HG03097 (cell line): ENCODE measurements around the gene IGFBP5.

Source experiments
- ATAC-seq: cut with Tn5 transposase; IDR thresholded peaks from one replicate; pipeline ENCODE4 v1.9.1; 2021; ENCODE audit not compliant: unreplicated experiment, low FRiP score

The IGFBP5 gene

DNA sequence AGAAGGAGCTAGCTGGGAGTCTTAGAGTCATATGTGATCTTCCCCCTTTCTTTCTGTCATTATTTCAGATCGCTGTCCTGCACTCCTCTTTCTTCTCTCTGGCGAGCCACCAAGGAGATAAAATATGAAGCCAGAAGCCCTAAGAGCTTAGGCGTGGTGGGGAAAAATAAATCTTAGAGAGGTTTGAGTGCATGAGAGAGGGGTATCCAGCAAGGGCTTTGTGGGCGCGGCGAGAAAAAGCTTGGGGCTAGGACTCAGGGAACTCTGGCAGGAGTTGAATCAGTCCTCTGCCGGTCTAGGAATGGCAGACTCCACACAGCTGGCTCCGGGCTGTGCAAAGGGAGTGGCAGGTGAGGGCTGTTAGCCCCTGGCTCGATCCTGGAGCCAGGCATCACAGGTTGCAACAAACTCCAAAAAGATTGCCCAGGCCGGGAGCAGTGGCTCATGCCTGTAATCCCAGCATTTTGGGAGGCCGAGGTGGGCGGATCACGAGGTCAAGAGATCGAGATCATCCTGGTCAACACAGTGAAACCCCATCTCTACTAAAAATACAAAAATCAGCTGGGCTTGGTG, 20.1 kb upstream of the IGFBP5 start:
- ATAC-seq = no peak

- no peak for ATAC-seq
Observed at GRCh38 chr2:216714376-216714775, 19.0 kb upstream of the IGFBP5 start.

DNA sequence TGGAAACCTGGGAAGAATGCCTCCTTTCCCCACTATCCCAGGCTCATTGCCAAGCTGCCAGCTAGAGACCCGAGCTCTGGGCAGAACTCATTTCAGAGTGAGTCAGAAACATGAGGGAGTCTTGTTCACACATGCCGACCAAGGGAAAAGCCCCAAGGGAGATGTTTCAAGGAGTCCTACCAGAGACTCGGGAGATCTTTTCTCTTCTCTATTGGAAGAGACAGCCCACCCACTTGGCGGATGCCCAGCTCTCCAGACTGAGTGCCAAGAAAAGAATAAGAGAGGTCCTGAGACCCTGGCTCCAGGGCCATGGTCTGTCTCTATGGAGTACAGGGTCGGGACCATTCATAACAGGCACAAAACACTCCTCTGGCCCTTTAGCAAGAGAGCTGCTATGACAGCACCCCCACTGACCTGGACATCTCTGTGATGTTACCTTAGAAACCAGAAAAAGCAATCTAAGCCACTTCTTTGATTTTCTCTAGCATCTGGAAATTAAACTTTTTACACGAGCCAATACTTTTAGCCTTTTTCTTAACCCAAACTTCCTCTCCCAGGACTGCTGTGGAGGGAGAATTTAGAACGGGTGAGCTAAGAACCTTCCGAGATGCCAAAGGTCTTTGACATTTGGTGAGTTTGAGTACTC, 18.5 kb upstream of the IGFBP5 start:
- no peak for ATAC-seq

DNA sequence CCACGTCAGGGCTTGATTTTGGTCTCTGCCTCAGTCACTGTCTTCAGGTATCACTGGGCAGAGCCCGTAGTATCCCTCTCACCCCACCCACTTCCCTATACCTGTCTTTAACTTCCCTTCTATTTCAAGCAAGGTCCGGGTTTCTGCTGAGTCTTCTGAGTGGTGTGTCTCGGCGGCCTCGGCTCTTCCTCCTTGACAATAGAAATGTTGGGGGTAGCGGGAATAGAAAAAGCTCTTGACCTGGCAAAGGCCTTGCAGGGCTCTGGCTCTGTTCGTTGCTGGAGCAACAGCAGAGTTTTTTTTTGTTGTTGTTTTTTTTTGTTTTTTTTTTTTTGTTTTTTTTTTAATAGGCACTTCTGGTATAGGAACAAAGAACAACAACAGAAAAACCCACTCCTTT, 16.0 kb upstream of the IGFBP5 start:
- ATAC-seq = no peak

DNA sequence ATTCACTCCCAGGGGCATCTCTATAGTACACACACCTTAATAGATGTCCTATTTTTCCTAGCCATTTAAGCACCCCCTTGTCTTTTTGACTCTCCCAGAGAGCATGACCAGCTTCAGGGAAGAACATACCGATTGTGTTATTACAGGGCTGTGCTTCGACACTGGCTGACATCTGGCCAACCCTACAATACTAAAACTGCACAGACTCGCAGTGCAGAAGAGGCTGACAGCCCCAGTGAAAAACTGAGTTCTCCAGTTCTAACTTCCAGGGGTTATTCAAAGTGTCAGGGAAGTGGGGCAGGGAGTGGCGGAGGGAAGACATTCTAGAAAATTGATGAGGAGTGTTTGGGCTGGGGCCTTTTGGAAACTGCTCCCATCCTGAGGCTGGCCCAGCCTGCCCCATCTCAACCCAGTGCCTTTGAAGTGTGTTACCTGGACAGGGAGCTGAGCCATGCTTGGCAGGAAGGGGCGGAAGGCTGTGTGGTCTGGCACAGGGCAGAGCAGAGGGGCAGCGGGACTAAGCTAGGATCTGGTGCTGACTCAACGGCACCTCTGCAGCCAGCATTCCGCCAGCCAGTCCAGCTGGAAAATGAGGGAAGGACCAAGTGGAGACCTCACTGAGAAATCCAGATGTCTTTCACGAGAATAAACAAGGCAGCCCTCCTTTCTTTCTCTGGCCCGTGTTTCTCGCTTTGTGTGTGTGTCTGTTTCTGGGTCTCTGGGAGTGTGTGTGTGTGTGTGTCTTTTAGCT, 15.4 kb upstream of the IGFBP5 start:
- ATAC-seq = no peak

DNA sequence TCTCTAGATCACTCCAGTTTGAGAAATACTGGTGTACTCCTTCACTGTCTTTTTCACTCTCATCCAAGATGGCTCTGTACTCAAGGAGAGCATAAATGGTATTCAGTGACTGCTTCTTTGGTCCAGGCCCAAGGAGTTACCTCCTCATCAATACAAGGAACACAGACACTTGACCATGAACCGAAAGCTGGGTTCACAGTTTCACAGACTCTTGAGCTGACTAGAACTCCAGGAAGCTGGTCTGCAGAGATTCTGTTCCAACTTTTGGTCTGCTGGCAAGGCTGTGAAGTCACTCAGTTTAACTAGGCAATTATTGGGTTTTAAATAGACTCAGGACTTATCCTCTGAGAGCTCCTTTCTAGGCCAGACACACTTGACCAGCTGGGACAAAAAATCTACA, 7.4 kb upstream of the IGFBP5 start:
- ATAC-seq = no peak

DNA sequence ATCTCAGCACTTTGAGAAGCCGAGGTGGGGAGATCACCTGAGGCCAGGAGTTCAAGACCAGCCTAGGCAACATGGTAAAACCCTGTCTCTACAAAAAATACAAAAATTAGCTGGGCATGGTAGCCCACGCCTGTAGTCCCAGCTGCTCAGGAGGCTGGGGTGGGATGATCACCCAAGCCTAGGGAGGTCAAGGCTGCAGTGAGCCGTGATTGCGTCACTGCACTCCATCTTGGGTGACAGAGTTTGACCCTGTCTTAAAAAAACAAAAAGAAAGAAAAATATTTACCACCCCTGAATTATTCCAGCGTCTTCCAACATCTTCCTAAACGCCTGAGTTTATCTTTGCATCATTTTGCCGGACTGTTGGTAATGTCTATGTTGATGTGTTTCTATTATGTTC, 6.2 kb upstream of the IGFBP5 start:
- ATAC-seq = no peak

DNA sequence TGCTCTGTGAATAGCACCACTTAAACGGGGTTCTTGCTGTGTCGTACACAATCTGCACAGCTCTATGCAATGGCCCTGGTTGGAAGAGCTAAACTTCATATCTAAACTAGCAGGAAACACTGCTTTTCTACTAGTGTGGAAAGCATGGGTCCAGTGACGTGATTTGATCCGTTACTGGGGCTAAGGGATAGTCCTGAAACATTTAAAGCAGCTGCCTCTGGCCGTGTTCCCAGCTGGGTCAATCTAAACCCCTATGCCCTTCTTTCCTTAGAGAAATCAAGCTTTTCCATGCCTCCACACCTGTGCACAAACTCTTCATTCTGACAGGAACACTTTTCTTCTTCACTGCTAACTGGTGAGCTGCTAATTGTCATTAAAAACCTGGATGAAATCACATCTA, 5.4 kb upstream of the IGFBP5 start:
- ATAC-seq = no peak

- no peak for ATAC-seq
Observed at GRCh38 chr2:216700088-216700567, 4.8 kb upstream of the IGFBP5 start.

GRCh38 chr2:216698895-216699294, 3.5 kb upstream of the IGFBP5 start:
- ATAC-seq = no peak

- ATAC-seq = no peak
Observed at GRCh38 chr2:216698293-216698692, 2.9 kb upstream of the IGFBP5 start.

DNA sequence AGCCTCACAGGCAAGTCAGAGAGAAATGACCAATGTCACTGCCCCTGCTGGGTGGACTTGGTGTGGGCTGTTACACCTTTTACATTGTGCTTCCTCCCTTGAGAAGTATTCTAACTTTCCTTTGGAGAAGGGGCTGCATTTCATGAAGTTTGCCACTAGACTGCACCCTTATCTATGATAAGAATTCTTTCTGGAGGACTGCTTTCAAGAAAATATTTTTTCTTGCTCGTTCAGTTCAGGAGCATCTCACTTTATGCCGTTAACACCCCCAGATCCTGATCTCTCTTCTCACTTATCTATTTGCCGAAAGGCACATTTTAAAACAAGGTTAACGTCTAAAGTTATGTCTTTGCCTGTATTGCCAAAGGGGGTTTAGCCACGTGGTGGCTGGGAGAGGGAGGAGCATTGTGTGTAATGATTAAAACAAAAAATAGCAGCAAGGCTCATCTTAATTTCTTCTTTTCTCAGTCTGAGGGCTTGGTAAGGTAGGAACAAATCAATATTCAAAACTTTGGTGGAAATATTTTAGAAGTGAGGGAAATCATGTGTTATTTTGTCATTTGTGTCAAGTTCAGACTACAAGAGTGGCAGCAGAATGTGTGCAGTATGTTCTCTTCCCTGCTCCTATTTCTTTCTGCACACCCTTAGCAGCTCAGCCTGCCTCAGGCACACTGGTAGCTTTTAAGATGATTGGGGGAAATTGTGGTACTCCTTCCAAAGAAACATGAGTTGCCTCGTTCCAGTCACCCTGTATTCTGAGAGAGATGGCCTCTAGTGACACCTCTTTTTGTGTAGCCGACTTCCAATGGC, 1.6 kb upstream of the IGFBP5 start:
- ATAC-seq = no peak

- no peak for ATAC-seq
Observed at GRCh38 chr2:216696321-216696720, 972 bp upstream of the IGFBP5 start.

GRCh38 chr2:216694826-216695217, 527 bp downstream of the IGFBP5 start:
- ATAC-seq = no peak

- ATAC-seq = no peak
Observed at GRCh38 chr2:216694082-216694825, 1.1 kb downstream of the IGFBP5 start.

GRCh38 chr2:216693414-216694080, 1.8 kb downstream of the IGFBP5 start:
- no peak for ATAC-seq

- no peak for ATAC-seq
Observed at GRCh38 chr2:216692636-216693413, 2.5 kb downstream of the IGFBP5 start.

GRCh38 chr2:216690853-216691741, 4.3 kb downstream of the IGFBP5 start:
- ATAC-seq = no peak
